KOPT-K1 (cell line): ENCODE measurements around the gene APC2.

Source experiments
- H3K27ac ChIP-seq: fragments of 200-600 bp; sonication (generic); 2 replicates; pipeline ENCODE4 v1.5.1; 2016; ENCODE audit warnings: antibody characterized with exemption, mild to moderate bottlenecking, low read depth, low read length; ENCODE audit not compliant: poor library complexity, severe bottlenecking
- H3K36me3 ChIP-seq: fragments of 200-600 bp; sonication (generic); 2 replicates; pipeline ENCODE4 v1.5.1; 2017; ENCODE audit warnings: antibody characterized with exemption, mild to moderate bottlenecking, low read length, moderate library complexity; ENCODE audit not compliant: insufficient read depth
- H3K9me3 ChIP-seq: fragments of 200-600 bp; sonication (generic); 2 replicates; pipeline ENCODE4 v1.5.1; 2017; ENCODE audit warnings: antibody characterized with exemption, low read length, mild to moderate bottlenecking; ENCODE audit not compliant: insufficient read depth, poor library complexity, severe bottlenecking

Gene APC2

DNA sequence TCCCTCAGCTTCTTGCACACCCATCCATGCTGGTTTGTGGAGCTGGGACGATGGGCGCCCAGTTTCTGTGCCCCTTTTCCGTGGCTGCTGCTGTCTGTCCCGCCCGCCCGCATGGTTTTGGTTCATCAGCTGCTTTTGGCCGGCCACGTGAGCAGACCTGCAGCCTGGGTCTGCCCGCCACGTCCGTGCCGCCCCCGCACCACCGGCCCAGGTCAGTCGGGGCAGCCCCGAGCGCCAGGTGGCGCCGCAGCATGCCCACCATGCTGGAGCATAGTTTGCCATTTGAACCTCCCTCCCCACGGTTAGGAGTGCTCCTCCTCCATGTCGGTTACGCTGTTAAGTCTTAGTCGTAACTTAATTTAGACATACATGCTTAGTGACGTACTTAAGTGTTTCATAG, 27.0 kb upstream of the APC2 start:
- no peak overlapping the region for H3K27ac ChIP-seq
- H3K36me3 ChIP-seq, result peaks cover 98% of the 10 kb centered on the region
- H3K9me3 ChIP-seq, result no peaks in the 10 kb centered on the region

DNA sequence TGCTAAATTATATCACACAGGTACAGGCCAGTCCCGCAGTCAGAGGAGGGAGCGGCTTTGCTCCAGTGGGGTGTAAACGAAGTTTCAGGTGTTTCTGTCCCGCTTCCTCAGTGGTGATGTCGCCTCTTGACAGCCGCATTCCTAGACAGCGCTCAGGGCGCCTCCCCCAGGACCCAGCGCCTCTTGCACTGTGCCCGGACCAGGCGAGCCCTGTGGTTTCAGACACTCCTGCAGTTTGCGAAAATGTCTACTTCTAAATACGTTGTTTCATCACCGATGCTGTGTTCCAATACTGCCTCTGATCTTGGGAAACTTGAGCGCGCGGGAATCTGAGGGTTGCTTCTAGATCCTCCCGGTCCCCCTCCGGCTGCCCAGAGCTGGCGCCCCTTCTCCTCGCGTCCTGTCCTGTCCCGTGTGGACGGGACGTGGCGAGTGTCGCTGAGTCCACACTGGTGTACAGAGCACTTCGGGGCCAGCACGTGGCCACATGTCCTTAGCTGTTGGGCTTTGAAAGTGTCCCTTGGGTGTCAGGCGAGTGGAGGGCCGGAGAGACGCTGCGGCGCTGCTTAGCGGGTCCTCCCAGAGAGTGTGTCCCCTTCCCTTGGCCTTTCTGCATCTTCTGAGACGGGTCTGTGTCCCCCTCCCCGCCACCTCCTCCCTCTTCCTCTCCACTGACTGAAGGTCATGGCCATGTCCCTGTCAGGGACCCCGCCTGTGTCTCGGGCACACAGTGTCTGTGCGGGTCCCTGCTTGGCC, 26.3 kb upstream of the APC2 start:
- H3K27ac ChIP-seq, result no peak overlapping the region
- no peaks in the 10 kb centered on the region for H3K9me3 ChIP-seq
- peaks cover 98% of the 10 kb centered on the region for H3K36me3 ChIP-seq

DNA sequence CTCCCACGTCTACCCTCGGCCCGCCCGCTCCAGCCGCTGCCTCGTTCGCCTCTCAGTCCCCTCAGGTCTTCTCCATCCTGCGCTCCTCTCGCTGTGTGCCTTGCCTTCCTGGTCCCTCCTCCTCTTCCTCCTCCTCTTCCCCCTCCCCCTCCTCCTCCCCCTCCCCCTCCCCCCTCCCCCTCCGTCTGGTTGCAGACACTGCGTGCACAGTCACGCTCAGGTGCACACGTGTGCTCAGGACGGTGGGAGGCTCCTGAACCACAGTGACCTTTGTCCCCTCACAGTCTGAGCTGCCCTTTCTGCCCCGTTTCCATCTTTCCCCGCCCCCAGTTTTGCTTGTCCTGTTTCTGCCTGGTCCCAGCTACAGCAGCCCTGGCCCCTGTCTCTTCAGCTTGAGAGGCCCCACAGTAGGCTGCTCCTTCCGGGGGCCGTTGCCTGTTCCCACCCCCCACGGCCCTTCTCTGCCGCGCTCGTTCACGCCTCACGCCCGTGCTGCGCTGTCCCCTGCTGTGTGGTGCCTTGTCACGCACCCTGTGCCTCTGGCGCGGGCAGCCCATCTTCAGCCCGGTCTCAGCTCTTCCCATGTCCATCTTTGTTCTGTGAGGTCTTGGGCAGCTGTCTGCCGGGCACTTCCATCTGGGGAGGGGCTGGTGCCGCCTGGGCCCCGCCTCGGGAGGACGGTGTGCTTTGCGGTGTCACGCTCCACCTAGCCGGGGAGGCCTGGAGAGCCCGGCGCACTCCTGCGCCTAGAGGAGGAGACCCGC, 25.5 kb upstream of the APC2 start:
- no peak overlapping the region for H3K27ac ChIP-seq
- no peaks in the 10 kb centered on the region for H3K9me3 ChIP-seq
- peaks cover 98% of the 10 kb centered on the region for H3K36me3 ChIP-seq

DNA sequence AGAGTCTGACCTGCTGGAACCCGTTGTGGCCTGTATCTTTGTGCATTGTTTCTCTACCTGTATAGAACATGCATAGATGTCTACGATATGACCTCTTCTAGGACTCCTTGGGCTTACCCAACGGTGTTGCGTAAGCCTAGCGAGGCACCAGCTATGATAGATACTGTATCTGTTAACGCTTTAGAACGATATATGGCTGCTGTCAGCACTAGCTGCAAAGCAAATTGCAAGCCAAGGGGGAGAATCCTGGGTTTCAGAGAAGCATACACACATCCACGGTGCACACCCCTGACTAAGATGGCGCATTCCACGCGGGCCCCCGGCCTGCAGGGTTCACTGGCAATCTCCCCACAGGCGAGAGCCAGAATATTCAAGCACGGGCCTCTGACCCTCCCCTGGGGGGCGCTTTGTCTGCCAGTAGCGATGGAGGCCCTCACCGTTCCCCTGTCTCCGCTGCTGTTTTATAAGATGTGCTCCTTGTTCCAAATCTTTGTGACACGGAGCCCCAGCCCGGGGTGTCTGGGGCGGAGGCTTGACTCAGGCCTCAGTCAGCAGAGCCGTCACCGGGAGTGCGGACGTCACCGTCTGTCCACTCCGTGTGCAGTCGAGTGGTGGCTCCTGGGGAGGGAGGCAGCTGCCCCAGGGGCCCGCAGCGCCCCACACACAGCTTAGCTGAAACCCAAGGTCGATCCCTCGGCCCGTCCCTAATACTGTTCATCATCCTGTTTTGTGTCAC, 24.7 kb upstream of the APC2 start:
- Histone ChIP-seq H3K27ac (no peak overlapping the region), H3K9me3 (no peaks in the 10 kb centered on the region), H3K36me3 (peaks cover 99% of the 10 kb centered on the region)

DNA sequence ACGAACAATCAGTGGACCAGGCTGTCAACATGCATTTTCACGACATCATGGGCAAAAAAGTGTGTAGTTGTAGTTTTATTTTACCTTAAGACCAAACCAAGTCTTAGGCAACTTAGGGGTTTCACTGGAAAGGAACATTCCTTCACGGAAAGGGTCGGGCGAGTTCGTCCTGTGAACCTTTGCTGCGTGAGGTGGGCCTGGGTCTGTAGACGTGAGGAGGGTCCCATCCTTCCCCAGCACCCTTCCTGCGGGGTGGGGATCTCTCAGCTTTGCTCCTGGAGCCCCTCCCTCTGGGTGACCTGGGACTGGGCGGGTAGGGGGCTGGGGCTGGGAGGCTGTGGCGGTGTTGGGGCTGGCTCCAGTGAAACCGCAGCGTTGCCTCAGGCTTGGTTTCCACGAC, 24.0 kb upstream of the APC2 start:
- Histone ChIP-seq H3K36me3 (peaks cover 96% of the 10 kb centered on the region), H3K9me3 (no peaks in the 10 kb centered on the region), H3K27ac (no peak overlapping the region)

DNA sequence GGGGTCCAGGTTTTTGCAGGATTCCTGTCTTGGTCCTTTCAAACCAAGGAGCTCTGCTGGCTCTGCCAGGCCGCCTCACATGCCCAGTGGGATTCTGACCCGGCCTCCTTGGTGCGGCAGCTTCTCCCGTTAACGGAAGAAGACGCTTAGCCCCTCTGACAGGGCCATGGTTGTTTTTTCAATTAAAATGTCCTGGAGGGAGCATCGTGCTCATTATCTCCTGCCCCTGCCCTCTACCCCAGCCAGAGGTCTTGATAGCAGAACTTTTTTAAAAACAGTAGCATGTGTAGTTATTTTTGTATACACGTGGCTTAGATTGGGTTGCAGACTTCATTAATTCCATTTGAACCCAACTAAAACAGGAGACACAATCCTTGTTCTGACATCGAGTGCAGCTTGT, 23.2 kb upstream of the APC2 start:
- H3K36me3 ChIP-seq, result peaks cover 93% of the 10 kb centered on the region
- no peaks in the 10 kb centered on the region for H3K9me3 ChIP-seq
- H3K27ac ChIP-seq, result no peak overlapping the region

DNA sequence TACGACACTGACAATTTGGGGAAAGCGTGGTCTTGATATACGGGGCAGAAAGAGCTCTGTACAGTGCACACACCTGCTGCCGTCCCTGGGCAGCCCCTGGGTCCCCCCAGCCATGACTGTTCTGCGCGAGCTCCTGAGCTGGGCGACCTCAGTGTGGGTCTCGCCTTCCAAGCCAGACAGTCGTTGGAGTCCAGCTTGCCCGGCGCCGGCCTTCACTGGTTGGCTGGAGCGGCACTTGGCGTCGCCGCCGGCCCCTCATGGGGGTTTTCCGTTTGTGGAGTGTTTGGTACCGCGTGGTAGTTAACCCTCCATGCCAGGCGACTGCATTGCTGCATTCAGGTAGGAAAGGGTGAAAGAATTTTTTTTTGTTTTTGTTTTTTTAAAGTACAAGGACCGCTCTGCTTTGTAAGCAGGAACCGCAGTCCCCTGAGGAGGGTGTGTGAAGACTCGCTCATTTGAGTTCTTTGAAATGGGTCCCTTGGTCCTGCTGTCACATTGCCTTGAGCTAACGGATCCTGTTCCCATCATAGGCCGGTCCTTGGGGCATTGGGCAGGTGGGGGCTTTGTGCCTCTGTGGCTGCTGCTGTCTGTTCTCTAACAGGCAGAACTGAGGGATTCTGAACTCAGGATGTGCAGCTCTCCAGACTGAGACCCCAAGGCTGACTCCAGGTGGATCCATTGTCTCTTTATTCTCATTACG, 22.6 kb upstream of the APC2 start:
- peaks cover 93% of the 10 kb centered on the region for H3K36me3 ChIP-seq
- H3K9me3 ChIP-seq, result no peaks in the 10 kb centered on the region
- no peak overlapping the region for H3K27ac ChIP-seq

DNA sequence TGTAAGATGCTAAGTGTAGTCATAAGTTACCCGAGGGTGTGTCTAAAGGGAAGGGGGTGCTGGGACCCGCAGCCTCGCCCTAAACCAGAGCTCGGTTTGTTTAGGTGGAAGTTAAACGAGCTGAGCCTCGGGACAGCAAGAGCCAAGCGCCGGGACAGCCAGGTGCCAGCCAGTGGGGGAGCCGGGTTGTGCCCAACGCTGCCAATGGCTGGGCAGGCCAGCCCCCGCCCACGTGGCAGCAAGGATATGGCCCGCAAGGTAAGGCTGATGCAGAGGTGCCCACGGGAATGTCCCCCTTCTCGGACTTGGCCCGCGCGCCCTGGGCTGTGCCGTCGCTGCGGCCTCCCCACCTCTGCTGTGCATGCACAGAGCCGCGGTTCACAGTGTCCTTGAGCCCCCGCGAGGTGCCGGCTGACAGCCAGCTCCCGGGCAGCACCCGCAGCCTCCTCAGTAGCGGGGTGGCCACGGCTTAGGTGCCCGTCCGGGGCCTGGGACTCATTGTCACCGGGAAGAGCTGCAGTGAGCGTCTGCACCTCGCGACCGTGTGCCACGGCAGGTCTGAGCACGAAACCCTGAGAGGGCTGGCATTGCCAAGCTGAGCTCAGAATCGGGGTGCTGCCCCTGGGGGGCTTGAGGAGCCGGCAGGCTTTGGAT, 21.1 kb upstream of the APC2 start:
- Histone ChIP-seq H3K9me3 (no peaks in the 10 kb centered on the region), H3K27ac (no peak overlapping the region), H3K36me3 (peaks cover 93% of the 10 kb centered on the region)

DNA sequence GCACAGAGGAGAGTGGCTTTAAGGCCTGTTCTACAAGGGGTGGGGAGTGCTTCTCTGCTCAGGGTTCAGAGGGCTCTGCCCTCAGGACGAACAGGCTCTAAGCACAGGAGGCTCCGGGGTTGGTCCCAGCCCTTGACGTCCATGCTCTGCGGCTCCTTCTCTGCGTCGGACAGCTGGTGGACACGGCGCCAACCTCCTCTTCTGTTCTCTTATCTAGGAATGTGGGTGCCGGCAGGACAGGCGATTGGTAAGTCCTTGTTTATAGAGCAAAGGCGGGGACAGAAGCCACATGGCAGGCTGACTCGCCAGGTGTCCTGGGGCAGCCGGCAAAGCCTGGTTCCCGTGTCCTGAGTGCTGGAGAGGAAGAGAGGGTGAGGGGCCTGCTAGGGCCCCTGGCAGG, 20.2 kb upstream of the APC2 start:
- Histone ChIP-seq H3K27ac (no peak overlapping the region), H3K9me3 (no peaks in the 10 kb centered on the region), H3K36me3 (peaks cover 93% of the 10 kb centered on the region)

DNA sequence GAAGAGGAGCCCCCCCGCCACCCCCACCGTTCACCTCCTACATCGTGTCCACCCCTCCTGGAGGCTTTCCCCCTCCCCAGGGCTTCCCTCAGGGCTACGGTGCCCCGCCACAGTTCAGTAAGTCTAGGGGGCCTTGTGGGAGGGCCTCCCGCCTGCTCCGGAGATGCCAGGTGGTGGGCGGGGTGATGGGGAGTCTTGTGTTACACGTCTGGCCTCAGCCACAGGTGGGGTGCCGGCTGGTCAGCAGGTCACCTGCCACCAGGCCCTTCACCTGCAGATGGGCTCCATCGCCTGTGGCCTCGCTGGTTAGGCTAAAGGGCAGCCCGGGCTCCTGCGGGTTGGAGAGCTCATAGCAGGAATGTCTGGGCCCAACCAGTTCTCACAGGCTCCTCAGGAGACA, 19.7 kb upstream of the APC2 start:
- Histone ChIP-seq H3K27ac (no peak overlapping the region), H3K9me3 (no peaks in the 10 kb centered on the region), H3K36me3 (peaks cover 93% of the 10 kb centered on the region)

DNA sequence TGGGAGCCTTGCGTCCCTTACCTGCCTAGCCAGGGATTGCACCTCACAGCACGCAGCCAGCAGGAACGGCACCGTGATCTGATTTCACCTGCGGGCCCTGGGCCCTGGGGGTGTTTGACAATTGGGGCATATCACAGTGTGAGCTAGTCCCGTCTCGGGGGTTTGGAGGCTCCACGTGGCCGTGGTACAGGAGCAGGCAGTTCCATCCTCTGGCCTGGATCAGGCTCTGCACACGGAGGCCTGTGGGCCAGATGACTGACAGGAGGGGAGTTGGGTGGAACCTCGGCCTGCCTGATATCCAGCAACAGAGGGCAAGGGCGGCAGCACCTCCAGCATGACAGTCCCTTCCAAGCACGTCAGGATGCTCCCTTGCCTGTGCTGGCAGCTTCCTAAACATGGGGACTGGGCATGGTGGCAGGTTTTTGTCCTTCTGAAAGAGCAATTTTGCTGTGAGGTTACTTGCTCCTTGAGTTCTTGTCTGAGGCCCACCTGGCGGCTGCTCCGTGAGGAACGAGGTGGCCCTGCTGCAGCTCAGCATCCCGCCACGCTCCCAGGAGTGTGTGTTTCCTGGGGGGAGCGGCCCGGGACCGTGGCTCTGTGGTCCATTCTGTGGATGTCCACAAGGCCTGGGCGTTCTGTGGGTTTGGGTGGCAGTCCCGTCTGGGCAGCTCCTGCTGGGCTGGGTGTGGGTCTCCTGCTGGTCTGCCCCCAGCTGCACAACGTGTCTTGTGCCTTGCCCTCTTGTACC, 18.0 kb upstream of the APC2 start:
- no peaks in the 10 kb centered on the region for H3K9me3 ChIP-seq
- H3K27ac ChIP-seq, result no peak overlapping the region
- H3K36me3 ChIP-seq, result peaks cover 83% of the 10 kb centered on the region

DNA sequence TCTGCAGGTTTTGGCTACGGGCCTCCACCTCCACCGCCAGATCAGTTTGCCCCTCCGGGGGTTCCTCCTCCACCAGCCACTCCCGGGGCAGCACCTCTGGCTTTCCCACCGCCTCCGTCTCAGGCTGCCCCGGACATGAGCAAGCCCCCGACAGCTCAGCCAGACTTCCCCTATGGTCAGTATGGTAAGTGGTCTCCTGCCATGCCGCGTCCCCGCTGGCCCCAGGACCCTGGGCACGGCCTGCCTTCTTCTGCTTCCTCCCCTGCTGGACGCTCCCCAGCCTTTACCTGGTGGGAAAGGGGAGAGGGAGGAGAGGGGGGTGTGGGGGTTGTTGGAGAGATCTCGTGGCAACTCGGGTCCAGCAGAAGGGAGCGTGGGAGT, 17.4 kb upstream of the APC2 start:
- H3K27ac ChIP-seq, result no peak overlapping the region
- no peaks in the 10 kb centered on the region for H3K9me3 ChIP-seq
- peaks cover 77% of the 10 kb centered on the region for H3K36me3 ChIP-seq

DNA sequence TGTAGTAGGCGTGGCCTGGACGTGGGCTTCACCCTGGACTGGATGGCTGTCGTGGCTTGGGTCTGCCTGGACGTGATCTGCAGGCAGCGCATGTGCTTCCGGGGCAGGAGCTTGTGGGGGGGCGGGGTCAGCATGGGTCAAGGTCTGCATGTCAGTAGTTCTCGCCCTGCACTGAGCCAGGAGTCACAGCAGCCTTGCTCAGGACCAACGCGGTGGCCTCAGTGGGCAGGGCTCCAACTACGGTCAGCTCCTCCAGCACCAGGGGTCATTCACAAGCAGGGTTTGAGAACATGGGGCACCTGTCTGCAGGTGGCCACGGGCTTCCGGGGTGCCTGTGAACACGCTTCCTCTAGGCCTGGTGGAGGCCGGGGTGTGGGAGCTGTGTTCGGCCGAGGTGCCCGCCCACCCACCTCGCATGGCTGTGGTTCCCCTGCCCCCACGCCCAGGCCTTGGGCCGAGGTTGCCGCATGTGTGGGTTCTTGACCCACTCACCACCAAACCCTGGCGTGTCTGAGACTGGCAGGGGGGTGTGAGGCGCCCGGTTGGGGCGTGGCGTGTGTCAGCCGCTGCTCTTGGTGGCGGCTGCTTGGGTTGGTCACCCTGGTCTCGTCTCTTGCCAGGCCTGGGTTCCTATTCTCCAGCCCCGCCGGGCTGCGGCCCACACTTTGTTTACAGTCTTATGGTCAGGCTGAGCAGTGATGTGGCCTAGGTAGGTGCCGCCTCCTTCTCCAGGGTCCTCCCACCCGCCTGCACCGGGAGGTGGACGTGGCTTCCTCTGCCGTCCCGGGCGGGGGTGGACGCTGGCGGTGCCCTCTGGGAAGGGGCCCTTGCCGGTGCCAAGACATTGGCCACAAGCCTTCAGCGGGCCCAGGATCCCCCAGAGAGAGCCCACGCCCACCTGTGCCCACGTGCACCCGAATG, 16.5 kb upstream of the APC2 start:
- Histone ChIP-seq H3K9me3 (no peaks in the 10 kb centered on the region), H3K27ac (no peak overlapping the region), H3K36me3 (peaks cover 68% of the 10 kb centered on the region)
